GM19025 (cell line): ENCODE measurements around the gene C11orf21.

ENCODE experiments used
- ATAC-seq: cut with Tn5 transposase; IDR thresholded peaks from one replicate; pipeline ENCODE4 v1.9.1; 2021; ENCODE audit warnings: mild to moderate bottlenecking, low read depth, moderate library complexity; ENCODE audit not compliant: unreplicated experiment

C11orf21 gene

DNA sequence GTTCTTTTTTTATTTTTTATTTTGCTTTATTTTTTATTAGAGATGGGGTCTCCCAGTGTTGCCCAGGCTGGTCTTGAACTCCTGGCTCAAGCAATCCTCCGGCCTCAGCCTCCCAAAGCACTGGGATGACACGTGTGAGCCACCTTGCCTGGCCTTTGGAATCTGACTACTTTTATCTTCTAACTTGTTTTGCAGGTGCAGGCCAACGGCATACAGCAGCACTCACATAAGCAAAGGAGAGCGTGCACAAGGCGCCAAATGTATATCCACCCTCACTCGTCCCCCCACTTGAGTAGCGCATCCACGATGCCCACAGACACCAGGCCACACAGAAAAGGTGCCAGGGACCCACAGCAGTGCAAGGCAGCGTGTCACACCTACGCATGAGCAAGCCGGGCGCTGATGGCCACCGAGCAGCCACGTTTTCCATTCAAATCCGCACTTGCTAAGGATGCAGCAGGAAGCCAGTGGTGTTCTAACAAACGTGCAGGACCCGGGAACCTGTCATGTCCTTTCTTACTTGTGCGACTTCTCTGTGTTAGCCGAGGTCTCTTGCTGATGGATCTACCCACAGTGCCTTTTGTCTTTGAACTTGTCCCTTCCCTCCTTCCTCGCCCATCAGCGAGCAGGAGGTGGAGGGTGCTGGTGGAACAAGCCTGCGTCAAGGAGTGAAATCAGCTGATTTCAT is 37.2 kb downstream of the C11orf21 start:
- no peak for ATAC-seq

DNA sequence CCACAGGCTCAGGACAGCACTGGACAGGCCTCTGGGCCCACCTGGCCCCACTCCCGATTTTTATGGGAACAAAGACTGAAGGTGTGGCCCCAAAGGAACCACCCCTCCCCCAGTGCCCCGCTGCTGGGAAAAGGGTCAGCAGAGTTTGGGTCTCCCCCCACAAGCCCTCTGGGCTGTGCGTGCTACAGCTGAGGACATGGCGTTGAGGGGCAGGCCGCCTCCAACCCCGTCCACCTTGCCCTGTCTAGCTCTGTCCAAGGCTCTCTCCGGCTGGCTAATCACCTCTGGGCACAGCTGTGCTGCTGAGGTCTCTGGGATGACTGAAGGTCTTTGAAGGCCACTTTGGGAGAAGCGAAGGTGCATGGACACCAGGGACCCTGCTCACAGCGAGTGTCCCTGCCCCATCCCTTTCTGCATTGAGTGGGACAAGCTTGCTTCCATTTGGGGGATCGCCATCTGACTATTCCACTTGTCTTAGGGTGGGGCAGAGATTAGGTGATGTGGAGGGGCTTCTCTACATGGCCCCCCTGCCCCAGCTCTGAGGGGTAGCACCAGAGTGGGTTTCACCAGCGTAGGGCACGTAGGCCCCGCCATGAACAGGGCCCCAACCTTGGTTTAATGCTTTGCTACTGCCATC is 37.9 kb downstream of the C11orf21 start:
- ATAC-seq, result no peak

DNA sequence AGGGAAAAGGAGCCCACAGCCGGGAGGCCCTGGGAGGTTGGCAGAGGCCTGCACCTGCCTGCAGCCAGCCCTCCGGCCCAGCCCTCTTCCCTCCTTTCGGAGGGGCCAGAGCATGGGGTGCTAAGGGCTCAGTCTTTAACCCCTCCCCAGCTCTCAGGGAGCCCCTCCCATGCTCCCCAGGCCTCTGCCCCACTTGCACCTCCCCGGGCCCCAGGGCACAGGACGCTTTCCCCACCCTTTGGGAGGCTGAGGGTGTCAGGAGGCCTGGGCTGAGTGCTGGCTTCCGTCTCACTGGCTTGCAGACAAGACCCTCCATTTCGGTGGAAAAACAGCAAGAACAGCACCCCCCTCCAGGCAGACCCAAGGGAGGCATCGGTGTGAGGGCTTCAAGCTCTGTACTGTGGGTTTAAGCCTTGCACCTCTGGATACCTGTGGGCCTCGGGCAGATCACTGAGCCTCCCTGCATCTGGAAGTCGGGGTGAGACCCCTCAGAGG is 38.6 kb downstream of the C11orf21 start:
- ATAC-seq, result no peak

DNA sequence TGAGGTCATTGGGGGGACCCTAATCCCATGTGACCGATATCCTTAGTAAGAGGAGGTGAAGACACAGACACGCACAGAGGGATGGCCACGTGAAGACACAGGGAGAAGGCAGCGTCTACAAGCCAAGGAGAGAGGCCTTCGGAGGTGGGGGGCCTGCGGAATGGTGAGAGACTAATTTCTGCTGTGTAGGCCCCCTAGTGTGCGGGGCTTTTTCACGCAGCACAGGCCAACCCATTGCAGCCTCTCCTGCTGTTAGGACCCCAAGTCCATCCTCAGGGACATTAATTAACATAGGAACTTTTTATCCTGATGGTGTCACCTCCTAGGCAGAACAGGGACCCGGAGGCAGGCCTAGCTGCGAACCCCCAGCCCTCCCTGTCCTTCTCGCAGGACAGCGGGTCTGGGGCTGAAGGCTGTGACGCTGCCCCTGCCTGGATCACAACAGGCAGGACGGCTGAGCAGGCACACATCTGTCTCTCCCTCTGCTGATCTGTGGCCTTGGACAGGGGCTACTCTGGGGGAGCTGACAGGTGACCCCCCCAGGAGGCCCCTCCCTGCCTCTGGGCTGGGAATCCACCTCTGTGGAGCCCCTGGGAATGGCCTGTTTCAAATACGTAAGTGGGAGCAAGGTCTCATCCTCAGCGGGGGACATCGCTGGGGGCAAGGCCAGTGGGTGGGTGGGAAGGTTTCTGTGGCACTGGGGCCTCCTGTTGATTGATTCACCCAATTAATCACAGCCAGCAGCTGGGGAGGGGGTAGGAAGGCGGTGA is 39.2 kb downstream of the C11orf21 start:
- no peak for ATAC-seq

DNA sequence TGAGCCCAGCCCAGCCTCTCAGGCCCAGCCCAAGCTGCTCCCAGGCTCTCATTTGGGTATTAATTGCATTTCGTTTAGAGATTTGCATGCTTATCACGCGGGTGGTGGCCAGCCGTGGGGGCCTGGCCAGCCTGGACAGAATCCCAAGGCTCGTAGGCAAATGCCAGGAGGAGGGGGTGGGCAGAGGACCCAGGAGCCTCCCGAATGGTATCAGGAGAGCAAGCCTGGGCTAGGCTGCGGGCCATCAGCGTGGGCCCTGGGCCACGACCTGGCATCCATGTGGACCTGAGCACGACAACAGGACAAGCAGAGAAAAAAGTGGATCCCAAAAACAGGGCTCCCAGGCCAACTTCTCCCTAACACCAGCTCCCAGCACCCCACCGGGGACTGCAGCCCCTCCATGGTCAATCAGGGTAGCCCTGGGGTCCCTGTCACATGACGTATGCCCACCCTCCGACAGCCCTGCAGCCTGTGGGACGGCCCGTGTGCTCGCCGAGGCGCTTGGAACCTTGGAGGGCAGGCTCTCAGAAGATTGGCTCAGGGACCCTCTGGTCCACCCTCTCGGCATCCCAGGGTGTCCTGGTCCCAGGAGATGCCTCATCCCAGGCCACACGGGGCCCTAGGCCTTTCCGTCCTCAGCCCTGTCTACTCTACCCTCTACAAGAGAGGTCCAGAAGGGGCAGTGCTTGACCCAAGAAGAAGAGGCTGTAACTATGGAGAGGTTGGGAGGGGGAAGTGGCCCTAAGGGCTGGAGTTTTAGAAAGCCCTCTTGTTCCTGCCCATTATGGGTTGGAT is 40.1 kb downstream of the C11orf21 start:
- ATAC-seq, result no peak

DNA sequence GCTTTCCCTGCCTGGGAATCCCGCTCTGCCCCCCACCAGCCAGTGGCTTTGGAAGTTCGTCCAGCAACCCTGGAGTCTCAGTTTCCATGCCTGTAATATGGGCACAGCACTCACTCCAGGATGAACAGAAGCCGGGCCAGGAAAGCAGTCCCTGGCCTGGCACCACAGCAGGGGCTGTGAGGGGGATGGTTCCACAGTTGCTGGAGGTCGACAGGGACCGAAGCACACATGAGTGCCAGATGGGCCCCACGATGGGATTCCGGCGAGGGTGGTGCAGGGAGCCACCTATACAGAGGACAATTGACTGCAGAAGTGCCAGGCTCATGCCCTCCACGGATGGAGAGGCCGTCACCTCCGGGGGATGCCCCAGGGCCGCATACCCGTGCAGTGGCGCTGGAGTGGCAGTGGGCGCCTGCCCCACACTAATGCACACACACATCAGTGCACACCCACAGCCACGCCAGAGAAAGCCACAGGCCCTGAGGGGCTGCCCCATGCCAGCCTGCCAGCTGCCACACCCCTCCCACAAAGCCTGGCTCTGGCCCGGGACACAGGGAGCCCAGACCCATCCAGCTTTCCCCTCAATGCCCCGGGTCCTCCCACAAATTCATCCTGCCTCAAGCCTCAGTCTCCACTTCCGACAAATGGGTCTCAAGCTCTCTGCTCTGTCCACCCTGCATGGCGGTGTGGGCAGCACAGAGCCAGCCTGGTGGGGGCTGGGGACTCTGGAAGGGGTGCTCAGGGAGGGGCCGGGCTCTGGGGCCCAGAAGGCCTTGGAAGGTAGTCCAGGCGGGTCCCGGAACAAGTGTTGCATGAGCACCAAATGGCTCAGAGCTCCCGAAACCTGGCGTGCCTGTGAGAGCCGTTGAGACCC is 41.0 kb downstream of the C11orf21 start:
- no peak for ATAC-seq

DNA sequence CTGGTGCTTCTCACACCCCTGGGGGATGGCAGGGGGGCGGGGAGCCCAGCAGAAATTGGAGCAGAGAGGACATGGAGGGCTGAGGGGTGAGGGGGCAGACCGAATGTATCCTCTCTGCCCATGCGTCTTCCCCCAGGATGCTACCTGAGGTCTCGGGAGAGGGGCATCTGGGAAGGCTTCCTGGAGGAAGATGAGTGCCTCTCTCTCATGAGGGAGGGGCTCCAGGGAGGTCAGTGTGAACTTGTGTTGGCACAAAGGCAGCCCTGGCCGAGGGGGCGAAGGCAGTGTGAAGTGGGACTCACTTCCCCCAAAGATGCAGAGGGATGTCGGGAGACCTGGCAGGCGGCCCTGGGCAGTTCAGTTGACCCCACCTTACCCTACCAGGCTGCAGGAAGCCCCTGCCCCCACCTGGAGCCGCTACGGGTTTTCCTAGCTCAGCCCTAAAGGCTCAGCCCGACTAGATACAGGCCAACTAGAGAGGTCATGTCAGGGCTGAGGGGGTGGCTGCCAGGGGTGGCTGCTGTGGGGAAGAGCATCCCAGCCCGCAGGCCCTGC is 41.7 kb downstream of the C11orf21 start:
- no peak for ATAC-seq

DNA sequence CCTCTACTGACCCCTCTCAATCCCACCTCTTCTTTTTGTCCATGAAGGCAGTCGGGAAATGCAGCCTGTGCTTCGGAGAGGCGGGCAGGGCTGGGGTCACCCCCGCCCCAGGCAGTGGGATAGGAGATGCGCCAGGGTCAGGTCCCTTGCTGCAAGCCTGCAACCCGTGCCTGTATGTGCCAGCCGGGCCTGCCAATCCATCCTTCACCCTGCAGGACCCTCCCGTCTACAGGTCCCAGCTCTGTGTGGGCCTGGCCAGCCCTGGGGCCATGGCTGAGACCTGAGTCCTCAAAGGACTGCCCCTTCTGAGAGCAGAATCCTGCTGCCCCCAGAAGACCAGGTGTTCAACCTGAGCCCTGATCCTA is 42.3 kb downstream of the C11orf21 start:
- ATAC-seq, result no peak

DNA sequence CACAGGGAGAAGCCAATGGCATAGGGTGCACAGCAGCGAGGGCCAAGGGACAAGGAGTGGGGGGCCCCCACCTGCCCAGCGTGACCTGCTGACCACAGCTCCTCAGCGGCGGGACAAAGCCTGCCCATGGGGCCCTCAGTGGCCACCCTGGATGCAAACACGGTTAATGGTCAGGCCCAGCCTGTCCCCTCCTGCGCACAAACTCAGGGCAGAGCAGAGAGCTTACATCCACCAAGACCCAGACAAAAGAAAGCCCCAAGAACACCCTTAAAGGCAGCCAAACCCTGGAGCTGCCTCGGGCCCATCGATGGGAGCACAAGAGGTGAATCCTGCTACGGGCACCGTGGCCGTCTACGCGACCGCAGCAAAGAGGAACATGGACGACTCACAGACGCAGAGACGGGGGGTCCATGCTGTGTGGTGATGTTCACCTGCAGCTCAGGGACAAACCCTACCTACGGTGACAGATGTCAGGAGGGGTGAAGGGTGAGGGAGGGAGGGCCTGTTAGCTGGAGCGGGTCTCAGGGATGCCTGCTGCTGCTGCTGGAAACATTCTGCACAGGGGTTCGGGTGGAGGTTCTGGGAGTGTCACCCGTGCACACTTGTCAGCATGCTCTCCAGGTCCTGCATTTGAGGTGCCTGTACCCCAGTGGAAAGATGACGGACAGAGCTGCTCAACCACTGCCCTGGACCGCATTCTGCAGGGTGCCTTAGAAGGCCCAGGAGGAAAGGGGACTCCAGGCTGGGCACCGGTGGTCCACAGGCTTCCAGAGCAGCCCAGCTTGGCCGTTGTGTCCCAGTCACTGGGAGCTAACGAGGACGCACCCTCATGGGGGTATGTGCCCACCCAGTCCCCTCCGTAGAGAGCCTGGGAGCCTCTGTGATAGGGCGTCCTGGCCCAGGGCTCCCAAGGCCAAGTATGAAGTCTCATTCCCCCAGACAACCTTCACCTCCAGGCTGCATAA is 42.9 kb downstream of the C11orf21 start:
- no peak for ATAC-seq

DNA sequence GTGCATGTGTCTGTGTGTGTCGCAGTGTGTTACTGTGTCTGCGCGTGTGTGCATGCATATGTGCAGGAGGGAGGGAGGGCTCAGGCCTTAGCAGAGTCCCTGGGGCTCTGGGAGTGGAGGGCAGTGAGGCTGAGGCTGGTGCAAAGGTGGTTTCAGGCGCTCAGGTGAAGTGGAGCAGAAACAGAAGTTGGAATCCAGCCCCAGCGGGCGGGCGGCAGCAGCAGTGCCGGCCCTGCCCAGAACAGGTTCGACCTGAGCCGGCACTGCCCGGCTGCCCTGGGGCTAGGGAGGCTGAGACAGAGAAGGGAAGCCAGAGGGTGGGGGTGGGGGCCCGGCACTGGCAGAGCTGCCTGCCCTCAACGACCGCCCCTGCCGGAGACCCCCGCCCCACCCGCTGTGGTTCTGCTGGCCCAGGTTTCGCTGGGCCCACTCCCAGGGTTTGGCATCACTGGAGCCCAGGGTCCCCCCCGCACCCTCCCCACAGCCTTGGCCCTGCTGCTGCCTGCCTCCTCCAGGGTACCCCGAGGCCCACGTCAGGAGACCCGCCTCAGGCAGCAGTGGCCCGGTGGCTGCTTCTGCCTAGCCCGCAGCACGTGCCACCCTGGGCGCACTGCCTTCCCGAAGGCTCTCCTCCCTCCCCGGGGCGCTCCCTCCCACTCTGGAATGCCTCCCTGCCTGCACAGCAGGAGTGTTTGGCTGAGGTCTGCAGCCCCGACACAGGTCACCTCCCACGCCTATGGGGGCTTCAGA is 44.6 kb downstream of the C11orf21 start:
- ATAC-seq, result no peak

DNA sequence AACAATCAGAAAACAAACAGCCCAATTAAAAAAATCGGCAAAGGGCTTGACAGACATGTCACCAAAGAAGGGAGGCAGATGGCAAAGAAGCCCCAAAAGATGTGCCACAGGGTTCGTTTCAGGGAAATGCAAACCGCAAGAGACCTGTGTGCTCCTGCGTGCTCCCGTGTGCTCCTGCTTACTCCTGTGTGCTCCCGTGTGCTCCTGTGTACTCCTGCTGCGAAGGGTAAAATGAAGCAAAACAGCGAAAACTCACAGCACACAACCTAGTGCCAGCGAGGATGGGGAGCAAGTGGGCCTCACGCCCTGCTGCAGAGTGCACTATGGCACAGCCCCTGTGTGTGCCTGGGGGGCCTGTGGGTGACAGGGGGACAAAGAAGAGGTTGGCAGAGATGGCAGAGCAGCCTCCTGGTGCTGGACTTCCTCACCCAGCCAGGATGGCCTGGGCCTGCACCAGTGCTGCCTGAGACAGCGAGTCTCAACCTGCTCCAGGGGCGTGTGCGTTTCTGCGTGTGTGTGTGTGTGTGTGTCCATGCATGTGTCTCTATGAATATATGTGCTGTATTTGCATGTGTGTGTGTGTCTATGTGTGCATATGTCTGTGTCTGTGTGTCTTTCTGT is 45.3 kb downstream of the C11orf21 start:
- no peak for ATAC-seq

DNA sequence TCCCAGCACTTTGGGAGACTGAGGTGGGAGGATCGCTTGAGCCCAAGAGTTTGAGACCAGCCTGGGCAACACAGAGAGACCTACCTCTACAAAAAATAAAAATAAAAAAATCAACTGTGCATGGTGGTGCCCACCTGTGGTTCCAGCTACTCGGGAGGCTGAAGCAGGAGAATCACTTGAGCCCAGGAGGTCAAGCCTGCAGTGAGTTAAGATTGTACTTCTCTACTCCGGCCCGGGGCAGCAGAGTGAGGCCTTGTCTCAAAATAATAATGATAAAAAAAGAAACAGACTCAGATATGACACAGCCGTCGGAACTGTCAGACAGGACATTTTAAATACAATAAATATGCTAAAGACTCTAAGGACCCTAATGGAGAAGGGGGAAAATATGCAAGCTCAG is 49.7 kb downstream of the C11orf21 start:
- ATAC-seq, result no peak

DNA sequence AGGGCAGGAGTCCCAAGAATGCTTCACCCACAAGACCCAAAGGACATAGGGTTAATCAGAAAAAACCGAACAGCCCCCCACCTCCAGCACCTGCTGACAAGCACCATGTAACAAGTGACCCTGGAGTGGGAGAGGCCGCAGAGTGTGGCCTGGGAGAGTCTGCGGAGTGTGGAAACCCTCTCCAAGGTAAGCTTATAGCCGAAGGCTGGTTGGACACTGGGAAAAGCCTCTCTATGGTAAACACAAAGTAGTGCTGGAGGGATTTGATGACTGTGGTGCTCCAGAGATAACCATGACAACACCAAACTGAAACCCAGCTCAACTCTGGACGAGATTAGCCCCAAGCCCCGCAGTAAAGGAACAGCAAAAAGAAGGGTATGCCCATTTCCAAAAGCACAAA is 50.6 kb downstream of the C11orf21 start:
- no peak for ATAC-seq

DNA sequence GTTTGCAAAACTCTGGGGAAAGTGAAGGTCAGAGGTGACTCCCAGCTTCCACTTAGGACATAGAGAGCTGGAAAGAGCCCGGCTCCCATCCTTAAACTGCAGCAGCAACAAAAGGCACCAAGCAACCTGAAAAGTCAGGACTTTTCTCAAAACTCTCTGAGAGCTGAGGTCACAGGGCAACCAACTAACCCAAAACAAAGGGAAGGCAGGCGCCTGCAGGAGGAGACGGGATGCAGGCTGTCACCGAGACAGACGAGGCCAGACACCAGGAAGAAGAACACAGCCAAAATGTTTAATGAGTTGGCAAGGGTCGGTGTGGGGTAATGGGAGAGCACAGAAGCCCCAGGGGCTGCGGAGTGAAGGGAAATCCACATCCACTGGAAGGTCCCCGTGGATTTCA is 51.2 kb downstream of the C11orf21 start:
- no peak for ATAC-seq

DNA sequence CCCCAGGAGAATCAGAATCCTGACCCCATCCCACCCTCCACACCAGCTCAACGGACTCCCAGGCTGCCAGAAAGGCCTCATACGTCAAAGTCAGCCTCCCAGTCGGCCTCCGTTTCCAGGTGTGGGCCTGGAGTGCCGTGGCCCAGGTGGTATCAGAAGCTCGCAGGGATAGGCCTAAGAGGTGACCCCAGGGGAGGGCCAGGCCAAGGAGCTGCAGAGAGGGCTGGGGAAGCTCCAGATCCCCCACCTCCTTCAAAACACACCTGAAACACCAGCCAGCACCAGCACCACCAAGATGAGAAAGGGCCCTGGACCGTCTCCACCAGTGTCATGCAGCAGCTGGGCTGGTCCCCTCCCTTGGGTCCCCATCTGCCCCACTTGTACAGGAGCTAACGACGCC is 51.7 kb downstream of the C11orf21 start:
- ATAC-seq, result no peak

DNA sequence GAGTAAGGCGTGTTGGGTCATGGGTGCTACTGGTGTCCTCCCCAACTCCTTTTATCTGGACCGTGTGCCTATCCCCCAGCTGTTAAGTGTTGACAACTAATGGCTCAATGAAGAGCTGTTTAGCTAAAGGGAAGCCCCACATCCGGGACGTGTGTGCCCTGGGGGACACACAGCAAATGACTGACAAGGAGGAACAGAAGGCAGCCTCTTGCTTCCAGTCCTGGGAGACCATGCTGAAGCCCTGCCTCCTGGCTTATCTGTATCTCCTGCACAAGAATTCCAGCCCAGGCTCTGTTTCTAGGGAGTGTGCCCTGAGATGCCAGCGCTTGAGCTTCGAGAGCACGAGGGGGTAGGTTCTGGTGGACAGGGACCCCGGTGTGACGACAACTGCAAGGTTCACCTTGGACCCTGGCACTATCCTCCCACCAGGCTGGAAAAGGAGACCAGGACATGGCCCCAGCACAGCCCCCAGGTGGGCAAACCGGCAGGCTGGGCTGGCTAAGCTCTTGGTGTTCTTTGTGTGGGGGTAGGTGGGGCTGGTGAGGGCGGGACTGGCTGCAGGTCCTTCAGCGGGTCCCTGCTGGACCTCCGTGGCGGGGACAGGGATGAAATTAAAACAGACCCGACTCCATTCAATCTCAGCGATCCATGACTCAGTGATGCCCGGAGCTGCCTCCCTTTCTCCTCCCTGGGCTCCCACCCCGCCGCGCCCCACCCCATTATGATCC is 52.4 kb downstream of the C11orf21 start:
- ATAC-seq, result no peak

DNA sequence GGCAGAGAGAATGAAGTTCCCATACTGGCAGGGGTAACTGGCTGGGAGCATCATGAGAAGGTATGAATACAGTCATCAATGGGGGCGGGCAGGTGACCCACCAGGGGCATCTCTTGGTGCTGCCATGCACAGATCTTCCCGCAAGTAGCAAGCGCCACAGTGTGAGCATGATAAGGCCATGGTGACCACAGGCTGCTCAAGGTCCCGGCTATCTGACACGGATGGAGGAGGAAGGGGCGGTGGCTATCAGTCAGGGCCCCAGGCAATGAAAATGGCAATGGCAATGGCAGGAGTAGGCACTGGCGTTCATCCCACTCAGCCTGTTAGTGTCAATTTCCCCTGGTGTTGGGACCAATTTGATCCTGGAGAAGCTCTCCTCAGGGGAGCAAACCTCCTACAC is 53.0 kb downstream of the C11orf21 start:
- no peak for ATAC-seq
